WI38 (cell line): Measurements from ENCODE around the gene FAM111A.
"Not testable (repeated sequence)": the region's sequence is repeated elsewhere in the genome, so short reads cannot be mapped to it uniquely, and the experiment has no call there.

ENCODE experiments used
- H3K4me3 ChIP-seq: 2 replicates; pipeline ENCODE4 v1.5.1; 2011; ENCODE audit warnings: low read depth, mild to moderate bottlenecking, control low read depth, low read length
- CTCF ChIP-seq: IDR thresholded peaks from 2 replicates; pipeline ENCODE4 v1.5.1; 2012; ENCODE audit warnings: low read depth, mild to moderate bottlenecking, control low read depth, low read length

The FAM111A gene

GRCh38 chr11:59142530-59143507 is at the start of gene FAM111A:
TSS of gene FAM111A (plus strand) at chr11:59142856. CDS start at chr11:59148873, 6,017 bp downstream.
- H3K4me3 ChIP-seq: peak within 1 kb of the TSS; percentile 96
- no peak for TF ChIP-seq CTCF

GRCh38 chr11:59093576-59093975 is 49.1 kb upstream of the FAM111A start:
- H3K4me3 ChIP-seq: not testable (repeated sequence)

- H3K4me3 ChIP-seq: not testable (repeated sequence)
These were observed 47.4 kb upstream of the FAM111A start for GRCh38 chr11:59095225-59095624.

- H3K4me3 ChIP-seq: not testable (repeated sequence)
These were observed 46.6 kb upstream of the FAM111A start for GRCh38 chr11:59095972-59096575.

- H3K4me3 ChIP-seq: no peak overlapping the region
- peak; percentile 68 for TF ChIP-seq CTCF
These were observed 45.4 kb upstream of the FAM111A start for GRCh38 chr11:59097113-59097708.

GRCh38 chr11:59097938-59098337 is 44.7 kb upstream of the FAM111A start:
- H3K4me3 ChIP-seq: not testable (repeated sequence)

GRCh38 chr11:59102259-59102765 is 40.3 kb upstream of the FAM111A start:
- peak; percentile 11; the same call in 1 of the 2 replicates for TF ChIP-seq CTCF
- H3K4me3 ChIP-seq: peak overlapping the region; percentile 46

- peak within 1 kb of the TSS; percentile 66 for H3K4me3 ChIP-seq
- no peak for TF ChIP-seq CTCF
These were observed 36.0 kb upstream of the FAM111A start, which contains the start of gene FAM111B for GRCh38 chr11:59106363-59107336. TSS of gene FAM111B (plus strand) at chr11:59107237. CDS start at chr11:59109626, 2,389 bp downstream.

GRCh38 chr11:59107721-59108120 is 34.9 kb upstream of the FAM111A start:
- H3K4me3 ChIP-seq: peak overlapping the region; percentile 66
